ENCODE measurements around the gene MEGF6.

Gene MEGF6

GRCh38 chr1:3552176-3552575 is 59.1 kb downstream of the MEGF6 start:
- DNase-seq: no peak

GRCh38 chr1:3551711-3552110 is 59.6 kb downstream of the MEGF6 start:
- no peak for DNase-seq

GRCh38 chr1:3551290-3551678 is 60.0 kb downstream of the MEGF6 start:
- DNase-seq: no peak

GRCh38 chr1:3550511-3551289 is 60.6 kb downstream of the MEGF6 start:
- no peak for DNase-seq

- DNase-seq: no peak
These were observed 62.4 kb downstream of the MEGF6 start for GRCh38 chr1:3548895-3549294.

GRCh38 chr1:3548156-3548893 is 63.0 kb downstream of the MEGF6 start:
- no peak for DNase-seq

GRCh38 chr1:3547055-3548005 is 64.0 kb downstream of the MEGF6 start:
- no peak for DNase-seq

- DNase-seq: no peak
These were observed 65.3 kb downstream of the MEGF6 start for GRCh38 chr1:3546048-3546384.

GRCh38 chr1:3545363-3546047 is 65.8 kb downstream of the MEGF6 start:
- no peak for DNase-seq

GRCh38 chr1:3544040-3544977 is 67.0 kb downstream of the MEGF6 start:
- DNase-seq: no peak

GRCh38 chr1:3543076-3544039 is 68.0 kb downstream of the MEGF6 start:
- no peak for DNase-seq

GRCh38 chr1:3542676-3543075 is 68.6 kb downstream of the MEGF6 start:
- DNase-seq: no peak

- DNase-seq: no peak
These were observed 69.4 kb downstream of the MEGF6 start for GRCh38 chr1:3541936-3542335.

- DNase-seq: no peak
These were observed 69.8 kb downstream of the MEGF6 start for GRCh38 chr1:3541465-3541864.

- DNase-seq: no peak
These were observed 70.4 kb downstream of the MEGF6 start for GRCh38 chr1:3540876-3541275.

GRCh38 chr1:3539707-3540425 is 71.4 kb downstream of the MEGF6 start:
- no peak for DNase-seq

- DNase-seq: no peak
These were observed 73.9 kb downstream of the MEGF6 start for GRCh38 chr1:3537359-3537758.

- no peak for DNase-seq
These were observed 74.7 kb downstream of the MEGF6 start for GRCh38 chr1:3536420-3537195.

- no peak for DNase-seq
These were observed 75.6 kb downstream of the MEGF6 start for GRCh38 chr1:3535732-3536131.

All from CD4-positive, alpha-beta T cell treated with Interleukin-10 for 1 hour (primary cell).